Left kidney (tissue), 2 donors: Measurements from ENCODE around the gene ADRM1. TPM values are rescaled to one million over a fixed set of nuclear protein-coding genes. Genes with fewer than 3 reads are reported as not detected.

Experiments used
- DNase-seq: peaks from one replicate; pipeline ENCODE4 v3.0.0-alpha.2; 2013
- polyA plus RNA-seq: library from polyadenylated mRNA; unstranded; fragments of 120-200 nt; gene quantifications from one replicate; pipeline ENCODE4 v1.2.1, GENCODE V29; 2013; ENCODE audit not compliant: insufficient read length

The ADRM1 gene
- polyA plus RNA-seq, 1 donor, result 37.6 TPM

GRCh38 chr20:62354031-62354808 is 51.4 kb downstream of the ADRM1 start:
- no peak for DNase-seq

GRCh38 chr20:62354811-62355341 is 52.1 kb downstream of the ADRM1 start:
- no peak for DNase-seq

DNA sequence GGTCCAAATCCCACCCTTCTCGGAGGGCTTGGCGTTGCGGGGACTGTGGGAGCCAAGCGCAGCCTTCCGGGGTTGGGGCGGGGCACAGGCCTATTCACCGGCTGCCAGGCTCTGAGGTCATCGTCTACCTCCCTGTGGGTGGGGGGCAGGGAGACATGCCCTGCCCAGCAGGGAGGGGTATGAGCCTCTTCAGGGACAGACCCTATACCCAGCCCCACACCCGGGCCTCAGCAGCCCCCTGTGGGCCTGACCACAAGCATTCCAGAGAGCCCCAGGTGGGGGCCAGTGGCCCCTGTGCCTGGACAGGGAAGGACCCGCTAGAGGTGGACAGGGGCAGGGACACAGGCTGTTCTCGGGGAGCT is 52.7 kb downstream of the ADRM1 start:
- no peak for DNase-seq

GRCh38 chr20:62355878-62356588 is 53.2 kb downstream of the ADRM1 start:
- DNase-seq, result no peak

- DNase-seq, result no peak
These were observed 53.9 kb downstream of the ADRM1 start for GRCh38 chr20:62356589-62357186.

DNA sequence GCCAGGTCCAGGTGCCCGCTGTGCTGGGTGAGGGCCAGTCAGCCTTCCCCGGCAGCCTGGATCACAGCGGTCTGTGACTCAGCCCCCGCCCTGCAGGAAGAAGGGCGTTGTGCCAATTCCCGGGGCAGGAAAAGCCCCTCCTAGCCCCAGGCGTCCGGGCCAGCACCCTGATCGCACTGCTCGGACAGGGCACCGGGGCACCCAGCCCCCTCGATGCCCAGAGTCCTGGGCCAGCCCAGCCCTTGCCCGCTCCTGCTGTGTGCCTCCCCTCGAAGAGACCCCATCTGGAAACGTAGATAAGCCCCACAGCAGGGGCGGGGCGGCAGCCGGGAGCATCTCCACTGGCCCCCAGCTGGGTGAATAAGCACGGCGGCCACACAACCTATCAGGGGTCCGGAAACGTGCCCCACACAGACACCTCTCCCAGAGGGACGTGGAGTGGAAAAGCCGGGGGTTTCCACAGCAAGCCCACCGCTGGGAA is 54.4 kb downstream of the ADRM1 start:
- no peak for DNase-seq

GRCh38 chr20:62357681-62358080 is 54.9 kb downstream of the ADRM1 start:
- DNase-seq, result no peak

Other genes with a start within 250 kb of the ADRM1 start
- gene TAF4, start 237.1 kb upstream of the ADRM1 start, polyA plus RNA-seq, result 20.0 TPM
- gene LSM14B, start 180.5 kb upstream of the ADRM1 start, polyA plus RNA-seq, result 57.3 TPM
- 188 TPM for gene PSMA7, start 159.6 kb upstream of the ADRM1 start, polyA plus RNA-seq
- gene SS18L1, start 159.2 kb upstream of the ADRM1 start, polyA plus RNA-seq, result 26.1 TPM
- 38.3 TPM for gene MTG2, start 120.0 kb upstream of the ADRM1 start, polyA plus RNA-seq
- gene HRH3, start 82.7 kb upstream of the ADRM1 start, polyA plus RNA-seq, result 0.15 TPM
- gene OSBPL2, start 64.5 kb upstream of the ADRM1 start, polyA plus RNA-seq, result 43.6 TPM
- gene LAMA5, start 64.3 kb downstream of the ADRM1 start, polyA plus RNA-seq, result 119 TPM
- gene RPS21, start 84.1 kb downstream of the ADRM1 start, polyA plus RNA-seq, result 686 TPM
- 10.0 TPM for gene CABLES2, start 104.3 kb downstream of the ADRM1 start, polyA plus RNA-seq
- 1.3 TPM for gene RBBP8NL, start 124.5 kb downstream of the ADRM1 start, polyA plus RNA-seq
- gene GATA5, start 173.0 kb downstream of the ADRM1 start, polyA plus RNA-seq, result 6.9 TPM